ENCODE measurements around the gene PDCD2L.
"Not testable (repeated sequence)": the region's sequence is repeated elsewhere in the genome, so short reads cannot be mapped to it uniquely, and the experiment has no call there.

Gene PDCD2L

DNA sequence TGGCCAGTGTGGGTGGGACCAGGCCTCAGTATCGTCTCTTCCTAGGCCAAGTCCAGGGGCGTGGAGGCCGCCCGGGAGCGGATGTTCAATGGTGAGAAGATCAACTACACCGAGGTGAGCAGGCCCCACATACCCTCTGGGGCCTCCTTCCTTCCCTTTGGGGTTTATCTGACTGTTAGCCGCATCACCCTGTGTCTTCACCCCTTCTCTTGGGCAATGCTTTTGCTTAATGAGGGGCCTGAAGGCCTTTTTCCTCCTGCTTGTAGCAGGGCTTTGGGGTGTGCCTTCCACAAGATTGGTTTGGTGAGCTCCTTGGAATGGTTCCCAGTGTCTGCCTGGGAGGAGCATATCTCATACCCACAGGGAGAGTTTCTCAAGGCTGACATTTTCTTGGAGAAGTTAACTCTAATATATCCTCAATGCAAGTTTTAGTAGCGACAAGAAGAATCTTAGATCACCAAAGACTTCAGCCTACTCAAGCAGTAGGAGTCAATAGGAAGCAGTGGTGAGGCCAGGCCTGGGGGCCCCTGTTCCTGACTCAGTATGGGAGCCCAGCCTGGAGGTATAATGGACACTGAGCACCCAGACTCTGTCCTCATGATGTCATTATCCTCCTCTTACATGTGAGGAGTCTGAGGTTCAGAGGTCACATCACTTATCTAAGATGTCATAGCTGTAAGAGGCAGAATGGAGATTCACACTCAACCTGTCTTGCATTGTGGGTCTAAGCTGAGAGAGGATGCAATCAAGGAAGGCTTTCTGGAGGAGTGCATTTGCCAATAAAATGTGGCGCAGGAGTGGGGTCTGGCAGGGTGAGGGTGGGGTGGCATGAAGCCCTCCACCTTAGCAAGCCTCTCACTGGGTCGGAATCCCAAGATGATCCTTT lies 37.2 kb upstream of the PDCD2L start:
- no peaks in the 10 kb centered on the region for H3K27me3 Mint-ChIP-seq
- no peak for ATAC-seq
- peaks cover 43% of the 10 kb centered on the region for H3K36me3 Mint-ChIP-seq
- peaks cover 35% of the 10 kb centered on the region for H3K4me1 Mint-ChIP-seq
- peak overlapping the region; percentile 92 for H3K4me3 Mint-ChIP-seq
- H3K9me3 Mint-ChIP-seq, result no peaks in the 10 kb centered on the region
- no peak overlapping the region for H3K27ac Mint-ChIP-seq

DNA sequence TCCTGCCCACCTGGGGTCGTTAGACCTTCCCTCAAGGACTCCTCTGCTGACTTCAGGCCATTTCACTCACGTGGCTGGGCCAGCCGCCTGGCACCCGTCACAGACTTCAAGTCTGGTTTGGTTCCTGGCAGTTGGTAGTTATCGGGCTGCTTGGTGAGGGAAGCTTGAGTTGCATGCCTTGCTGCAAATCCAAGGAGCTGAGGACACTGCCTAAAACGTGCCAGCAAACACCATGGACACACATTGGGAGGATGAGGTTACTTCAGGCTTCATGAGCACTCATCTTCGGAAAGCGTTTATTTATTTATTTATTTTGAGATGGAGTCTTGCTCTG lies 36.6 kb upstream of the PDCD2L start:
- Mint-ChIP-seq H3K36me3 (peaks cover 43% of the 10 kb centered on the region), H3K27ac (no peak overlapping the region), H3K4me3 (no peak overlapping the region), H3K4me1 (peaks cover 35% of the 10 kb centered on the region), H3K27me3 (no peaks in the 10 kb centered on the region), H3K9me3 (no peaks in the 10 kb centered on the region)
- no peak for ATAC-seq

GRCh38 chr19:34368338-34368737 lies 35.9 kb upstream of the PDCD2L start:
- no peak overlapping the region for H3K4me3 Mint-ChIP-seq
- no peak overlapping the region for H3K27ac Mint-ChIP-seq
- H3K36me3 Mint-ChIP-seq, result peaks cover 44% of the 10 kb centered on the region
- peaks cover 35% of the 10 kb centered on the region for H3K4me1 Mint-ChIP-seq
- ATAC-seq, result no peak
- H3K27me3 Mint-ChIP-seq, result no peaks in the 10 kb centered on the region
- no peaks in the 10 kb centered on the region for H3K9me3 Mint-ChIP-seq

DNA sequence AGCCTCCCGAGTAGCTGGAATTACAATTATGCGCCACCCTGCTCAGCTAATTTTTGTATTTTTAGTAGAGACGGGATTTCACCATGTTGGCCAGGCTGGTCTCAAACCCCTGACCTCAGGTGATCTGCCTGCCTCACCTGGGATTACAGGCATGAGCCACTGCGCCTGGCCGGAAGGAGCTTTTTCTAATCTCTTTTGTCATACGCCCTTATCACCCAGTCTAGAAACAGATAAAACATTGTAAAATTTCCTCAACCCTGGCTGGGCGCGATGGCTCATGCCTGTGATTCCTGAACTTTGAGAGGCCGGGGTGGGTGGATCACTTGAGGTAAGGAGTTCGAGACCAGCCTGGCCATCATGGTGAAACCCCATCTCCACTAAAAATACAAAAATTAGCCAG lies 35.0 kb upstream of the PDCD2L start:
- not testable (repeated sequence) for H3K27me3 Mint-ChIP-seq, H3K27ac Mint-ChIP-seq, H3K4me3 Mint-ChIP-seq, H3K9me3 Mint-ChIP-seq, ATAC-seq
- H3K4me1 Mint-ChIP-seq, result peaks cover 34% of the 10 kb centered on the region
- peaks cover 49% of the 10 kb centered on the region for H3K36me3 Mint-ChIP-seq

- H3K4me3 Mint-ChIP-seq, result no peak overlapping the region
- peaks cover 59% of the 10 kb centered on the region for H3K36me3 Mint-ChIP-seq
- H3K9me3 Mint-ChIP-seq, result no peaks in the 10 kb centered on the region
- no peak for ATAC-seq
- H3K4me1 Mint-ChIP-seq, result peaks cover 27% of the 10 kb centered on the region
- no peak overlapping the region for H3K27ac Mint-ChIP-seq
- no peaks in the 10 kb centered on the region for H3K27me3 Mint-ChIP-seq
These were observed 34.1 kb upstream of the PDCD2L start for GRCh38 chr19:34370117-34370516.

DNA sequence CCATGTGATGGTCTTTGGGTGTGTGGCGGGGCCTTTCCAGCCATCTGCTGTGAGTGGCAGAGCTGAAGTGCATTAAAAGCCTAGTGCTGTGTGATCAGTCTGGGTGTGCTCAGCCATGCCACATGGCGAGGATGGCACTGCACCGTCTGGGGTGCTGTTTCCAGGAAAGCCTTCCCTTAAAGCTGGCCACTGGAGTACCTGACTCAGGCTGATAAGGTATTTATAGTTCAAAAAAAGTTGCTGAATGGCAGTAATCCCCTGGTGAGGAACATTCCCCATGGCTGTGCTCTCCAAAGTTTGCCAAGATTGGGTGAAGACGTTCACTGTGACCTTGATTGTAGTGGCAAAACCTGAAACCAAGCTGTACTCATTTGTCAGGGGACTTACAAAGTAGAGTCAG lies 33.2 kb upstream of the PDCD2L start:
- Mint-ChIP-seq H3K9me3 (no peaks in the 10 kb centered on the region), H3K4me3 (no peak overlapping the region), H3K27ac (no peak overlapping the region), H3K4me1 (peaks cover 21% of the 10 kb centered on the region), H3K27me3 (no peaks in the 10 kb centered on the region), H3K36me3 (peaks cover 67% of the 10 kb centered on the region)
- no peak for ATAC-seq

DNA sequence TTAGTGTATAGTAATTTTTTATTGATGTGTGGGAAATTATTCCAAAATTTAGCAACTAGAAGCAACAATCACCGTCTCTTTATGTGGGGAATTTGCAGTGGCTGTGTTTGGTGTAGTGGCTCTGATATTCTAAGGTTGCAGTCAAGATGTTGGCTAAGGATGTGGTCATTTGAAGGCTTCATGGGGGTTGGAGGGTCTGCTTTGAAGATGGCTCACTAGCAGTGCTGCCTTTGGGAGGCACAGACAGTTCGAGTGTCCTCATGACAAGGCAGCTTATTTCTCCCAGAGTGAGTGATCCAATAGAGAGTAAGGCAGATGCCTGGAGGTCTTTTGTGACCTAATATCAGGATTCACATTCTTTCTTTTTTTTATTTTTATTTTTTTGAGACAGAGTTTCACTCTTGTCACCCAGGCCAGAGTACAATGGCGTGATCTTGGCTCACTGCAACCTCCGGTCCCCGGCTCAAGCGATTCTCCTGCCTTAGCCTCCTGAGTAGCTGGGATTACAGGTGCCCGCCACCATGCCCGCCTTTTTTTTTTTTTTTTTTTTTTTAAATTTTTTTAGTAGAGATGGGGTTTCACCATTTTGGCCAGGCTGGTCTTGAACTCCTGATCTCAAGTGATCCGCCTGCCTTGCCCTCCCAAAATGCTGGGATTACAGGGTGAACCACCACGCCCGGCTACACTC lies 30.5 kb upstream of the PDCD2L start:
- no peak overlapping the region for H3K27ac Mint-ChIP-seq
- no peaks in the 10 kb centered on the region for H3K4me1 Mint-ChIP-seq
- no peaks in the 10 kb centered on the region for H3K9me3 Mint-ChIP-seq
- H3K4me3 Mint-ChIP-seq, result no peak overlapping the region
- peaks cover 68% of the 10 kb centered on the region for H3K36me3 Mint-ChIP-seq
- ATAC-seq, result no peak
- no peaks in the 10 kb centered on the region for H3K27me3 Mint-ChIP-seq

DNA sequence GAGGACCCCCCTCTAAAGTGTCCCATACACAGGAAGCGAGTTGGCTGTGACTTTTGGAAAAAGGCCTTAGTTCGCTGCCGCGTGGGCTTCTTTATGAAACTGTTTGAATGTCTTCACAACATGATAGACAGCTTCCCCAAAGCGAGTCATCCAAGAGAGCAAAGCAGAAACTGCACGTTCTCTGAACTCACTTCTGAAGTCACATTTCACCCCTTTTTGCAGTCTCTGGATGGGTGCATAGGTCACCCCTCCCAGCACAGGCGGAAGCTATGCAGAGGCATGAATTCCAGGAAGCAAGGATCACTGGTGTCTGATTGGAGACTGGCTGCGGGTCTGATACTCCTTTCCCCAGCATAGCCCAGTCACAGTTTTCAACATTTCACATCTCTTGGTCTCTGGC lies 28.6 kb upstream of the PDCD2L start:
- Mint-ChIP-seq H3K27ac (no peak overlapping the region), H3K4me3 (no peak overlapping the region), H3K9me3 (no peaks in the 10 kb centered on the region), H3K27me3 (no peaks in the 10 kb centered on the region), H3K4me1 (no peaks in the 10 kb centered on the region), H3K36me3 (peaks cover 62% of the 10 kb centered on the region)
- ATAC-seq, result no peak

DNA sequence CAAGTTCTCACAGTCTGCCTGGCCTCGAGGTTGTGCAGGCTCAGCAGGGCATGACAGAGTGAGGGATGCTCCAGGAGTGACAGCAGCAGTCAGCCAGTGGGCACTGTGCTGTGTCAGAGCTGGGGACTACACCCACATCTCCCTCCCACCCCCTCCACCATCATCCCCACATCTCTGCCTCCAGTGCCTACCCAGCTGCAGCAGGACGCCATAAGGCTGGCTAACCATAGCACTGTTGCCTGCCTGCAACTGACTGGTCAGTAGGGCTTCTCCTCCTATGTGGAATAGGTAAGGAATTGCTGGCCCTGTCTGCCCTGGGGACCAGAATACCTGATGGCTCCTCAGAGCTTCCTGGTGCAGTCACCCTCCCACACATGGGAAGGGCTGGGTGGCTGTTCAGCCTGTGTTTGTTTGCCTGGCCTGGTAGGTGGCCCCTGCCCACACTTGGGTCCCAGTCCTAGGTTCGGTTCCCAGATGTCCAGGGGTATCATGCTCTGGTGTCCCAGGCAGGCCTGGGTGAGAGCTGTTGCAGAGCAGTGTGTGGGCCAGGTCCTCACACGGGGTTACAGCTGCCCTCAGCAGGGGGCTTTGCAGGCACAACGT lies 23.5 kb upstream of the PDCD2L start:
- Mint-ChIP-seq H3K4me3 (no peak overlapping the region), H3K9me3 (no peaks in the 10 kb centered on the region), H3K27me3 (no peaks in the 10 kb centered on the region), H3K36me3 (peaks cover 71% of the 10 kb centered on the region), H3K27ac (no peak overlapping the region), H3K4me1 (peaks cover 13% of the 10 kb centered on the region)
- ATAC-seq, result no peak

GRCh38 chr19:34381399-34382251 lies 22.6 kb upstream of the PDCD2L start:
- H3K4me3 Mint-ChIP-seq, result no peak overlapping the region
- no peaks in the 10 kb centered on the region for H3K27me3 Mint-ChIP-seq
- H3K36me3 Mint-ChIP-seq, result peaks cover 76% of the 10 kb centered on the region
- ATAC-seq, result no peak
- H3K4me1 Mint-ChIP-seq, result peaks cover 14% of the 10 kb centered on the region
- no peak overlapping the region for H3K27ac Mint-ChIP-seq
- H3K9me3 Mint-ChIP-seq, result no peaks in the 10 kb centered on the region

- Mint-ChIP-seq H3K4me1 (peaks cover 14% of the 10 kb centered on the region), H3K36me3 (peaks cover 73% of the 10 kb centered on the region), H3K9me3 (no peaks in the 10 kb centered on the region), H3K4me3 (no peak overlapping the region), H3K27ac (peak overlapping the region; percentile 48), H3K27me3 (no peaks in the 10 kb centered on the region)
- no peak for ATAC-seq
These were observed 21.7 kb upstream of the PDCD2L start for GRCh38 chr19:34382471-34382870.

DNA sequence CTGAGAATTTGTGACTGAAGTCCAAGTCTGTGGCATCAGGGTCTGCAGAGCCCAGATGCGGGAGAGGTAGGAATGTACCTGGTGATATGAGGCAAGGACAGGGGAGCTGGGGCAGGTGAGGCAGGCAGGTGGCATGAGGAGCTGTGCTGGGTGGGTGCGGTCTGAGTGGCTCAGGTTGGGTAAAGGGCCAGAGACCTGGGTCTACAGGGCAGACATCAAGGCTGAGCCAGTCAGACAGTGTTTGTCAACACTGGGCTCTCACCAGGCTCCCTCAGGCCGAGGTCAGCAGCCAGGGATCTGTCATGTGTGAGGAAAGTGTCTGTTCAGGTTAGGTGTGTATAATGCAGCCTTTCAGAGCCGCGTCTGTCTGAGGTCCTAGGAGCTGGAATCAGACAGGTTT lies 20.6 kb upstream of the PDCD2L start:
- no peak for ATAC-seq
- Mint-ChIP-seq H3K36me3 (peaks cover 67% of the 10 kb centered on the region), H3K9me3 (no peaks in the 10 kb centered on the region), H3K4me1 (peaks cover 14% of the 10 kb centered on the region), H3K4me3 (no peak overlapping the region), H3K27ac (no peak overlapping the region), H3K27me3 (no peaks in the 10 kb centered on the region)

- Mint-ChIP-seq H3K9me3 (no peaks in the 10 kb centered on the region), H3K4me1 (peaks cover 14% of the 10 kb centered on the region), H3K27ac (no peak overlapping the region), H3K4me3 (no peak overlapping the region), H3K27me3 (no peaks in the 10 kb centered on the region), H3K36me3 (peaks cover 50% of the 10 kb centered on the region)
- ATAC-seq, result no peak
These were observed 17.4 kb upstream of the PDCD2L start for GRCh38 chr19:34386645-34387445.

- peaks cover 14% of the 10 kb centered on the region for H3K4me1 Mint-ChIP-seq
- H3K9me3 Mint-ChIP-seq, result no peaks in the 10 kb centered on the region
- ATAC-seq, result no peak
- H3K4me3 Mint-ChIP-seq, result no peak overlapping the region
- H3K27me3 Mint-ChIP-seq, result no peaks in the 10 kb centered on the region
- peaks cover 46% of the 10 kb centered on the region for H3K36me3 Mint-ChIP-seq
- no peak overlapping the region for H3K27ac Mint-ChIP-seq
These were observed 16.8 kb upstream of the PDCD2L start for GRCh38 chr19:34387446-34387810.

Measured in stimulated activated memory B cell treated with anti-CD40 and anti-IgM and Interleukin-4, amounts not matched to agents 10 μg/mL and 1 μg/mL and 100 μg/mL, for 72 hours (primary cell).